Body of pancreas (tissue), 4 donors: ENCODE measurements around the gene CD82.
"Not testable (repeated sequence)": the region's sequence is repeated elsewhere in the genome, so short reads cannot be mapped to it uniquely, and the experiment has no call there.

Source experiments
- POLR2A ChIP-seq, 3 donors: fragments of 450-650 bp; IDR thresholded peaks; one replicate each; pipeline ENCODE4 v1.6.1; 2016; ENCODE audit warnings: antibody characterized with exemption in 3 of 3, mild to moderate bottlenecking in 2 of 3
- TF ChIP-seq, protein P1 (sequence below), 7 experiments: fragments of 450-650 bp in 4 of 7; fragments of 200-600 bp in 3 of 7; sonication (generic) in 3 of 7; IDR thresholded peaks; one replicate each; pipeline ENCODE4 v1.5.1; 2016 to 2019; ENCODE audit warnings: antibody characterized with exemption in 7 of 7

DNA sequence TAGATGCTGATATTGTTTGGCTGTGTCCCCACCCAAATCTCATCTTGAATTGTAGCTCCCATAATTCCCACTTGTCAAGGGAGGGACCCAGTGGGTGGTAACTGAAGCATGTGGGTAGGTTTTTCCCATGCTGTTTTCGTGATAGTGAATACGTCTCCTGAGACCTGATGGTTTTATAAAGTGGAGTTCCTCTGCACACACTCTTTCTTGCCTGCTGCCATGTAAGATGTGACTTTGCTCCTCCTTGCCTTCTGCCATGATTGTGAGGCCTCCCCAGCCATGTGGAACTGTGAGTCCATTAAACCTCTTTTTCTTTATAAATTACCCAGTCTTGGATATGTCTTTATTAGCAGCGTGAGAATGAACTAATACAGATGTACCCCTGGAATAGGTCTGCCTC, 95.1 kb downstream of the CD82 start:
- TF ChIP-seq, protein P1, sequence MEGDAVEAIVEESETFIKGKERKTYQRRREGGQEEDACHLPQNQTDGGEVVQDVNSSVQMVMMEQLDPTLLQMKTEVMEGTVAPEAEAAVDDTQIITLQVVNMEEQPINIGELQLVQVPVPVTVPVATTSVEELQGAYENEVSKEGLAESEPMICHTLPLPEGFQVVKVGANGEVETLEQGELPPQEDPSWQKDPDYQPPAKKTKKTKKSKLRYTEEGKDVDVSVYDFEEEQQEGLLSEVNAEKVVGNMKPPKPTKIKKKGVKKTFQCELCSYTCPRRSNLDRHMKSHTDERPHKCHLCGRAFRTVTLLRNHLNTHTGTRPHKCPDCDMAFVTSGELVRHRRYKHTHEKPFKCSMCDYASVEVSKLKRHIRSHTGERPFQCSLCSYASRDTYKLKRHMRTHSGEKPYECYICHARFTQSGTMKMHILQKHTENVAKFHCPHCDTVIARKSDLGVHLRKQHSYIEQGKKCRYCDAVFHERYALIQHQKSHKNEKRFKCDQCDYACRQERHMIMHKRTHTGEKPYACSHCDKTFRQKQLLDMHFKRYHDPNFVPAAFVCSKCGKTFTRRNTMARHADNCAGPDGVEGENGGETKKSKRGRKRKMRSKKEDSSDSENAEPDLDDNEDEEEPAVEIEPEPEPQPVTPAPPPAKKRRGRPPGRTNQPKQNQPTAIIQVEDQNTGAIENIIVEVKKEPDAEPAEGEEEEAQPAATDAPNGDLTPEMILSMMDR (IDR thresholded peaks at IDR 0.05): not testable (repeated sequence)
- TF ChIP-seq POLR2A (IDR thresholded peaks at IDR 0.05): not testable (repeated sequence)
